Upper lobe of left lung (tissue), 6 donors: ENCODE results near the gene GPX5. TPM values are rescaled to one million over a fixed set of nuclear protein-coding genes. Genes with fewer than 3 reads are reported as not detected.

ENCODE experiments used
- ATAC-seq, 2 donors: fragments of 200-7000 bp; cut with Tn5 transposase; one replicate each; pipeline ENCODE4 v1.9.1; 2022; ENCODE audit warnings: mild to moderate bottlenecking in 2 of 2, moderate library complexity in 2 of 2; ENCODE audit not compliant: low FRiP score in 2 of 2
- DNase-seq, 2 donors: peaks; one replicate each; pipeline ENCODE4 v3.0.0-alpha.2; 2019 to 2020
- H3K27ac ChIP-seq, 4 donors: fragments of 200-600 bp; sonication (generic); one replicate each; pipeline ENCODE4 v1.5.1; 2016 to 2019
- H3K27me3 ChIP-seq, 4 donors: fragments of 200-600 bp; sonication (generic); one replicate each; pipeline ENCODE4 v1.5.1; 2017 to 2019
- H3K36me3 ChIP-seq, 4 donors: fragments of 200-600 bp; sonication (generic); one replicate each; pipeline ENCODE4 v1.5.1; 2016 to 2019
- H3K4me1 ChIP-seq, 4 donors: fragments of 200-600 bp; sonication (generic); one replicate each; pipeline ENCODE4 v1.5.1; 2018 to 2019
- H3K4me3 ChIP-seq, 4 donors: fragments of 200-600 bp; sonication (generic); one replicate each; pipeline ENCODE4 v1.5.1; 2017 to 2019; ENCODE audit warnings: mild to moderate bottlenecking in 2 of 4, moderate library complexity in 1 of 4
- H3K9me3 ChIP-seq, 4 donors: fragments of 200-600 bp; sonication (generic); one replicate each; pipeline ENCODE4 v1.5.1; 2018 to 2019
- CTCF ChIP-seq, 6 experiments: fragments of 450-650 bp in 4 of 6; fragments of 200-600 bp in 2 of 6; sonication (generic) in 2 of 6; IDR thresholded peaks; one replicate each; pipeline ENCODE4 v1.5.1; 2016 to 2019; ENCODE audit warnings: antibody characterized with exemption in 6 of 6
- EP300 ChIP-seq, 4 donors: sonication (generic); formaldehyde crosslinking; IDR thresholded peaks; one replicate each; pipeline ENCODE4 v1.5.1; 2017; ENCODE audit warnings: antibody characterized with exemption in 4 of 4, control low read depth in 2 of 4
- POLR2A ChIP-seq, 4 donors: fragments of 450-650 bp; IDR thresholded peaks; one replicate each; pipeline ENCODE4 v1.5.1; 2016 to 2017; ENCODE audit warnings: antibody characterized with exemption in 4 of 4, mild to moderate bottlenecking in 2 of 4
- POLR2AphosphoS5 ChIP-seq, 2 donors: sonication (generic); formaldehyde crosslinking; IDR thresholded peaks; one replicate each; pipeline ENCODE4 v1.5.1; 2017; ENCODE audit warnings: antibody characterized with exemption in 2 of 2
- WGBS, 2 donors: methylation state at CpG; one replicate each; pipeline ENCODE4 v1.1.5; 2017 to 2018; 5-methylcytosine and 5-hydroxymethylcytosine counted together
- total RNA-seq, 6 donors: library from RNA; depleted of rRNA in 4 of 6; stranded (reverse); fragments of >200 nt in 4 of 6; gene quantifications; one replicate each; pipeline versions ENCODE4 v1.1.0 to v1.2.1, GENCODE V29; 2016 to 2021
- donor health status: DM: no; HTN: no; CAD: no; lungs with moderate emphysema.
- donor health status: DM: no; HTN: yes; CAD: no; lungs with severe emphysema.

GPX5 gene
- total RNA-seq, 6 donors from 2014 or later = not detected

DNA sequence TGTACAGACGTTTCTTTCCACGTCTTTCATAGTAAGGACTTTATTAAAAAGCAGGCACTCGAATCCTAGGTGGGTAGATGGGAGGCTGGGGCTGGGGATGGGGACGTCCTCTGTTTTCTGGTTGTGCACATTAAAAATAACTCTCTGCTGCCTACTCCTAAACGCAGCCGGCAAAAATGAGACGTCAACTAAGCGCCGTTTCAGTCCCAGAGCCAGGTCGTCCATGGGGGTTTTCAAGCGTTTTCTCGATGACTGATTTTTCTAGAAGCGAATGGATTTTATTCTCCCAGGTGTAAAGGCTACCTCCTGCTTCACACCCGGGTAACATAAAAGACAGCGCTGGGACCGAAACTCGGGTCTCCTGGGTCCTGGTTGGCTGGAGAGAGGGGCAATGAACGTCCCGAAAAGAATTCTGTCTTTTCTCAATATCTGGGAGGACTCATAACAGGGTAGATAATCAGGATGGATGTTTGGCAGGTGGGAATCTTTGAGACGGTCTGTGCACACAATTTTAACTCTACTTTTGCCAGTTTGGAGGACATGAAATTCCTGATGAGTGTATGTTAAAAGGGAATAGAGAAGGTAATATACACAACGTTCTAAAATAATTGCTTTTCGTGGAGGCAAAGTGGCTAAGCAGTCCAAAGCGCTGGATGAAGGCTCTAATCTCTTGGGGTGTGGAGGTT, 35.3 kb upstream of the GPX5 start:
- H3K27ac ChIP-seq = peak overlapping the region; percentile 65 to 81 (median 74)
- no peaks in the 10 kb centered on the region for H3K36me3 ChIP-seq
- TF ChIP-seq POLR2A (IDR thresholded peaks at IDR 0.05) = peak in 1 of 4 donors; percentile 10
- TF ChIP-seq CTCF (IDR thresholded peaks at IDR 0.05) = no peak
- H3K4me1 ChIP-seq = peaks cover 0 to 3% (median 0%) of the 10 kb centered on the region in 4 donors
- peak overlapping the region in 3 of 4 donors; percentile 34 to 47 (median 41) for H3K4me3 ChIP-seq
- no peaks in the 10 kb centered on the region for H3K27me3 ChIP-seq
- 9 to 12% methylated on average over 23 of the region's 23 CpGs for WGBS, 2 donors
- no peaks in the 10 kb centered on the region for H3K9me3 ChIP-seq
- DNase-seq (no peak), ATAC-seq (peak; percentile 32 to 34)

GRCh38 chr6:28491984-28492317, 33.7 kb upstream of the GPX5 start:
- WGBS, 2 donors = 59 to 73% methylated on average over 3 of the region's 3 CpGs
- H3K9me3 ChIP-seq = no peaks in the 10 kb centered on the region
- DNase-seq (no peak), ATAC-seq (no peak)
- no peaks in the 10 kb centered on the region for H3K27me3 ChIP-seq
- no peak for TF ChIP-seq POLR2A (IDR thresholded peaks at IDR 0.05)
- no peak for TF ChIP-seq POLR2AphosphoS5 (IDR thresholded peaks at IDR 0.05)
- TF ChIP-seq EP300 (IDR thresholded peaks at IDR 0.05) = no peak
- no peak for TF ChIP-seq CTCF (IDR thresholded peaks at IDR 0.05)
- peaks cover 0 to 3% (median 0%) of the 10 kb centered on the region in 4 donors for H3K4me1 ChIP-seq
- H3K4me3 ChIP-seq = no peak overlapping the region
- no peaks in the 10 kb centered on the region for H3K36me3 ChIP-seq
- H3K27ac ChIP-seq = no peak overlapping the region

DNA sequence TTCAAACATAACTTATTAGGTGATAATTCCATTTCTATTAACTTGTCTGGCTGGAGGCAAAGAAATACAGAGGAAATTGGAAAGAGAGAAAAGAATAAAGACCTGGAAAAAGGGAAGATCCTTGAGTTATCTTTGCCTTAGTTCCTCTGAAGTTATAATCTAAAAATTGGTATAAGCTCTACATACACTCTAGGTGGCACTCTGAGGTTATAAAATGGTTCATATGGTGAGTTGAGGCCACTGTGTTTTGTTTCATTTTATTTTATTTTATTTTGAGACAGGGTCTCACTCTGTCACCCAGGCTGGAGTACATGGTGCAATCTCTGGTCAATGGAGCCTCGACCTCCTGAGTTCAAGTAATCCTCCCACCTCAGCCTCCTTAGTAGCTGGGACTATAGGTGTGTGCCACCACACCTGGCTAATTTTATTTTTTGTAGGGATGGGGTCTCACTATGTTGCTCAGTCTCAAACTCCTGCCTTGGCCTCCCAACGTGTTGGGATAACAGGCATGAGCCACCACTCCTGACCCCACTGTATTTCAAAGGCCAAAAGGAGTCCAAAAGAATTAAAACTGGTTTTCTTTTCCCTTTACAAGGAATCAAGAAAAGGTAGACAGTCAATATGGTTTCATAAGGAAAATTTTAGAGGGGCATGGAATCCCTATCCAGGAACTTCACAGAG, 29.4 kb upstream of the GPX5 start:
- no peak for ATAC-seq
- H3K36me3 ChIP-seq = no peaks in the 10 kb centered on the region
- no peak for DNase-seq
- 42 to 47% methylated on average over 2 of the region's 2 CpGs for WGBS, 2 donors
- no peak overlapping the region for H3K4me3 ChIP-seq
- TF ChIP-seq POLR2AphosphoS5 (IDR thresholded peaks at IDR 0.05) = no peak
- TF ChIP-seq CTCF (IDR thresholded peaks at IDR 0.05) = no peak
- no peak for TF ChIP-seq POLR2A (IDR thresholded peaks at IDR 0.05)
- no peak for TF ChIP-seq EP300 (IDR thresholded peaks at IDR 0.05)
- no peaks in the 10 kb centered on the region for H3K9me3 ChIP-seq
- H3K4me1 ChIP-seq = no peaks in the 10 kb centered on the region
- H3K27me3 ChIP-seq = no peaks in the 10 kb centered on the region
- H3K27ac ChIP-seq = no peak overlapping the region

GRCh38 chr6:28497306-28497705, 28.4 kb upstream of the GPX5 start:
- H3K27me3 ChIP-seq = no peaks in the 10 kb centered on the region
- no peaks in the 10 kb centered on the region for H3K9me3 ChIP-seq
- no peak for ATAC-seq
- 33 to 58% methylated on average over 1 of the region's 1 CpG for WGBS, 2 donors
- no peak overlapping the region for H3K4me3 ChIP-seq
- H3K4me1 ChIP-seq = no peaks in the 10 kb centered on the region
- no peak overlapping the region for H3K27ac ChIP-seq
- no peak for DNase-seq
- TF ChIP-seq POLR2A (IDR thresholded peaks at IDR 0.05) = no peak
- no peak for TF ChIP-seq EP300 (IDR thresholded peaks at IDR 0.05)
- TF ChIP-seq POLR2AphosphoS5 (IDR thresholded peaks at IDR 0.05) = no peak
- TF ChIP-seq CTCF (IDR thresholded peaks at IDR 0.05) = no peak
- H3K36me3 ChIP-seq = no peaks in the 10 kb centered on the region

DNA sequence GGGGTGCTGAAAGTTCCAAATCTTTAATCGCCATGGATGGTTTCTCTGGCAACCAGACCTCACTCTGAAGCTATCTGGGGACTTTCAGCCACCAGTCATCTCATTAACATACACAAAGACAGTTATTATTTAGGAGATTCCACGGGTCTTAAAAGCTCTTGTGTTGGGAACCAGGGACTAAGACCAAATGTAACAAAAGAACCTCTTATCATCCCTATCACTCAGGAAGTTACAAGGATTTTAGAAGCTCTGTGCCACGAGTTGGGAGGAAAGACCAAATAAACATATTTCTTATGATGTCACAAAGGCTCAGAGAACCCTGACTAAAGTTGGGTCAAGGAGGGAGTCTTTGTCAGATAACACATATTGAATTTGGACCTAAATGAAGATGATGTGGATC, 27.8 kb upstream of the GPX5 start:
- no peak for TF ChIP-seq POLR2A (IDR thresholded peaks at IDR 0.05)
- no peak overlapping the region for H3K4me3 ChIP-seq
- no peaks in the 10 kb centered on the region for H3K4me1 ChIP-seq
- H3K27ac ChIP-seq = no peak overlapping the region
- no peaks in the 10 kb centered on the region for H3K36me3 ChIP-seq
- H3K27me3 ChIP-seq = no peaks in the 10 kb centered on the region
- H3K9me3 ChIP-seq = no peaks in the 10 kb centered on the region
- no peak for DNase-seq
- no peak for ATAC-seq
- WGBS, 2 donors = 38 to 42% methylated on average over 3 of the region's 3 CpGs
